CD4-positive, CD25-positive, alpha-beta regulatory T cell (primary cell): ENCODE measurements around the gene PITPNB. TPM values are rescaled to one million over a fixed set of nuclear protein-coding genes. Genes with fewer than 3 reads are reported as not detected.

Source experiments
- ATAC-seq, 2 donors: fragments of 150-1000 bp; cut with Tn5 transposase; one replicate each; pipeline ENCODE4 v1.10.0; 2021; ENCODE audit warnings: low read depth in 2 of 2, moderate number of reproducible peaks in 2 of 2, moderate library complexity in 1 of 2
- DNase-seq, 3 donors: peaks; one replicate each; pipeline versions ENCODE4 v3.0.0 to v3.0.0-alpha.2; 2012 to 2022; ENCODE audit warnings: mixed read lengths in 1 of 3
- H3K27ac ChIP-seq: one replicate; pipeline ENCODE4 v1.7.0; 2013; ENCODE audit warnings: mild to moderate bottlenecking, low read length; ENCODE audit not compliant: insufficient read depth, poor library complexity, severe bottlenecking
- H3K27me3 ChIP-seq: one replicate; pipeline ENCODE4 v1.7.0; 2013; ENCODE audit warnings: low read length; ENCODE audit not compliant: control insufficient read depth, insufficient read depth
- H3K36me3 ChIP-seq: one replicate; pipeline ENCODE4 v1.7.0; 2013; ENCODE audit warnings: mild to moderate bottlenecking, low read length, moderate library complexity; ENCODE audit not compliant: control insufficient read depth, insufficient read depth
- H3K4me1 ChIP-seq: 2 replicates; pipeline ENCODE4 v1.7.0; 2013; ENCODE audit warnings: mild to moderate bottlenecking, low read length; ENCODE audit not compliant: insufficient read depth, control insufficient read depth, poor library complexity, severe bottlenecking
- H3K4me3 ChIP-seq: one replicate; pipeline ENCODE4 v1.7.0; 2013; ENCODE audit warnings: low read depth, mild to moderate bottlenecking, low read length, moderate library complexity
- H3K9me3 ChIP-seq, 2 experiments: 1 replicate in 1 of 2; 2 replicates in 1 of 2; pipeline ENCODE4 v1.7.0; 2013; ENCODE audit warnings: low read length in 2 of 2, mild to moderate bottlenecking in 1 of 2, moderate library complexity in 1 of 2; ENCODE audit not compliant: control insufficient read depth in 2 of 2
- H3K27ac Mint-ChIP-seq, 3 donors: one replicate each; pipeline ENCODE4 v1.8.0; 2020 to 2022; ENCODE audit warnings: mild to moderate bottlenecking in 3 of 3, mixed read lengths in 3 of 3, moderate library complexity in 2 of 3
- H3K27me3 Mint-ChIP-seq: one replicate; pipeline ENCODE4 v1.8.0; 2022; ENCODE audit warnings: mild to moderate bottlenecking, mixed read lengths
- H3K36me3 Mint-ChIP-seq: one replicate; pipeline ENCODE4 v1.8.0; 2020; ENCODE audit warnings: mixed read lengths
- H3K4me1 Mint-ChIP-seq, 4 donors: one replicate each; pipeline ENCODE4 v1.8.0; 2020 to 2022; ENCODE audit warnings: mixed read lengths in 4 of 4, mild to moderate bottlenecking in 1 of 4
- H3K4me3 Mint-ChIP-seq, 4 donors: one replicate each; pipeline ENCODE4 v1.8.0; 2020 to 2022; ENCODE audit warnings: mild to moderate bottlenecking in 4 of 4, mixed read lengths in 4 of 4, moderate library complexity in 3 of 4
- H3K9me3 Mint-ChIP-seq, 7 donors: one replicate each; pipeline ENCODE4 v1.8.0; 2020 to 2022; ENCODE audit warnings: mixed read lengths in 7 of 7, mild to moderate bottlenecking in 3 of 7, moderate library complexity in 2 of 7
- polyA plus RNA-seq, 4 donors: library from polyadenylated mRNA; unstranded; fragments of 300-500 nt; fragmentation: Illumina TruSeq; gene quantifications; one replicate each; pipeline ENCODE4 v1.2.3, GENCODE V29; 2021
- total RNA-seq: library from RNA; stranded (reverse); gene quantifications from one replicate; pipeline ENCODE4 v1.2.3, GENCODE V29; 2022

The PITPNB gene
- total RNA-seq (69.3 TPM), polyA plus RNA-seq (10 to 100 TPM; 59.3 to 64.8 (median 62.2) TPM)

GRCh38 chr22:27919222-27919941 is at the start of gene PITPNB:
TSS of gene PITPNB (minus strand) at chr22:27919256. CDS start at chr22:27919191, 65 bp downstream.
- Mint-ChIP-seq H3K27ac (peak within 1 kb of the TSS; percentile 95 to 99 (median 98)), H3K27me3 (peaks cover 4% of the 10 kb centered on the region), H3K9me3 (no peaks in the 10 kb centered on the region), H3K36me3 (peaks cover 11% of the 10 kb centered on the region), H3K4me3 (peak within 1 kb of the TSS; percentile 95 to 99 (median 99)), H3K4me1 (peaks cover 51 to 77% (median 62%) of the 10 kb centered on the region in 4 donors)
- H3K4me1 ChIP-seq, result peaks cover 37% of the 10 kb centered on the region
- no peaks in the 10 kb centered on the region for H3K27me3 ChIP-seq
- H3K9me3 ChIP-seq, result no peaks in the 10 kb centered on the region
- peak within 1 kb of the TSS; percentile 97 for H3K27ac ChIP-seq
- DNase-seq (peak; percentile 98 to 99 (median 98)), ATAC-seq (peak; percentile 85 to 86)
- H3K4me3 ChIP-seq, result peak within 1 kb of the TSS; percentile 87
- H3K36me3 ChIP-seq, result peaks cover 12% of the 10 kb centered on the region

DNA sequence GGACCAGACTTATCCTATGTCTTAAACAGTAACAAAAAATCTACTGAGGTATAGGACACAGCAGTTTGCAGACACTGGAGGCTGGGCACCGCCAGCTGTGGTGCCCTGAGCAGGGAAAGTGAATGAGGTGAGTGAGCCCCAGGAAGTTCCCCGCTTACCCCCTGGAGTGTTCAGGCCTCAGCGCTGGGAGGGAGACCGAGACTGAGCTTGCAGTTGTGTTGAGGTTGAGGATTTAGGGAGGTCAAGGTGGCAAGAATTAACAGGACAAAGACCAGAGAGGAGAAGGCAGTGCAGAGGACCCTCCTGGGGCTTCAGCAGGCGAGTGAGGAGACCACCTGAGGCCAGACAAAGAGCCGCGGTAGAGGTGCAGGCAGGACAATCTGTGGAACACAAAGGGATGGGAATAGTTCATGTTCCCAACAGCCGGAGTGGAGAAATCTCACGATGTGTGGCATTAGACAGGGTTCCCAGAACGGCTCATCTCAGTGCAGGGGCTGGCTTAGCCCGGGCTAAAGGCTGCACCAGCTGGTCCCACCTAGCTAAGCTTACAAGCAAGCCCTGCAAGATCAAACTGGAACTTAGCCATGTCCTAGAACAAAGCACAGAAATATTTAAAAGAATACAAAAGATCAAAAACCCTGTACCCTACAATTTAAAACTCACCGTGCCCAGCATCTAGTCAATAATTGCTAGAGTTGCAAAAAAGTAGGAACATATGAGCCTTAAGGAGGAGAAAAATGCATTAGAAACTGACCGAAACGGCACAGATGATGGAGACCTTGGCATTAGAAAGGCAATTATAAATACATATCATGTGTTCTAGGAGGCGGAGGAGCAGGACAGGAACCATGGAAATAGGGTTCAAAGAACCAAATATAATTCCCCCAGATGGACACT is 47.4 kb upstream of the PITPNB start:
- Histone ChIP-seq H3K27ac (no peak overlapping the region), H3K4me3 (no peak overlapping the region), H3K9me3 (no peaks in the 10 kb centered on the region), H3K27me3 (no peaks in the 10 kb centered on the region), H3K4me1 (no peaks in the 10 kb centered on the region), H3K36me3 (no peaks in the 10 kb centered on the region)
- Mint-ChIP-seq H3K4me3 (no peak overlapping the region), H3K4me1 (peaks cover 0 to 4% (median 0%) of the 10 kb centered on the region in 4 donors), H3K27me3 (no peaks in the 10 kb centered on the region), H3K36me3 (peaks cover 26% of the 10 kb centered on the region), H3K27ac (peak overlapping the region in 1 of 3 donors; percentile 81), H3K9me3 (peaks cover 0 to 12% (median 0%) of the 10 kb centered on the region in 7 donors)
- no peak for ATAC-seq
- no peak for DNase-seq

DNA sequence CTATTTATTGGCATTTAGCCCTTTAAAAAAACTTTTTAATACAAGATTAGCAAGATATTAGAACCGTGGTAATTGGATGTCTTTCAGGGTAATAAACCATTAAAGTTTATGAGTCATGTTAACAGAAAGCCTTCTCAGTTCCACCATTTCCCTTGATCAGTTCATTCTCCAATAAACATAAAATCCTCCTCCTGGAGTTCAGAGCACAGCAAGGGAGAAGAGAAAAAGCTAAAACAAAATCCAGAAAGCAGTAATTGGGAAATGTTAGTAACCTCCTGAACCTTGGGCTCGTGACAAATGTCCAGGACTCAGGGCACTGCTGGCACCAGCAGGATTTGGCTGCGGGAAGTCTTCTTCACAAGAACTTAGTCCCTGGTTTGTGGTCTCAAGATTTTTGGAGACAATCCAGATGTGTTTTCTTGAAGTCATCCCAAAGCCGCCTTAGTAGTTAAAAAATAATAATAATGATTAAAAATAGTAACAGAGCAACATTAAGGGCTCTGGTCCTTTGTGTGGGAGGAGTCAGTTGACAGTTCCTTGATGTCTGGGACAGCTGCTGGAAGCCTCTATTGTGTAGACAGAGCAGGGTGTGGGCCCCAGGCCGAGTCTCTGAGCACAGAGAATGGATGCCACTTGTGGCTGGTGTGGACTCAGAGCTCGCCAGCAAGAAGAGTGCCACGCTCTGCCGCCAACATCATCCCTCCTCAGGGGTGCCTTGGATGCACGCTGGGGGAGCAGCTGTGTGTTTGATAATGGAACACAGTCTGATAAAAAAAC is 43.4 kb upstream of the PITPNB start:
- Mint-ChIP-seq H3K36me3 (peaks cover 19% of the 10 kb centered on the region), H3K27ac (no peak overlapping the region), H3K9me3 (no peaks in the 10 kb centered on the region), H3K27me3 (no peaks in the 10 kb centered on the region), H3K4me3 (no peak overlapping the region), H3K4me1 (peaks cover 0 to 2% (median under 1%) of the 10 kb centered on the region in 4 donors)
- no peak for DNase-seq
- Histone ChIP-seq H3K4me3 (no peak overlapping the region), H3K4me1 (no peaks in the 10 kb centered on the region), H3K36me3 (no peaks in the 10 kb centered on the region), H3K9me3 (no peaks in the 10 kb centered on the region), H3K27me3 (no peaks in the 10 kb centered on the region), H3K27ac (no peak overlapping the region)
- no peak for ATAC-seq

- Mint-ChIP-seq H3K27ac (no peak overlapping the region), H3K4me3 (no peak overlapping the region), H3K4me1 (peaks cover 0 to 4% (median 1%) of the 10 kb centered on the region in 4 donors), H3K36me3 (peaks cover 19% of the 10 kb centered on the region), H3K9me3 (no peaks in the 10 kb centered on the region), H3K27me3 (no peaks in the 10 kb centered on the region)
- H3K4me3 ChIP-seq, result no peak overlapping the region
- H3K27me3 ChIP-seq, result no peaks in the 10 kb centered on the region
- ATAC-seq (no peak), DNase-seq (no peak)
- no peaks in the 10 kb centered on the region for H3K36me3 ChIP-seq
- no peaks in the 10 kb centered on the region for H3K9me3 ChIP-seq
- no peaks in the 10 kb centered on the region for H3K4me1 ChIP-seq
- no peak overlapping the region for H3K27ac ChIP-seq
These were observed 42.6 kb upstream of the PITPNB start for GRCh38 chr22:27961680-27962079.

- ATAC-seq (no peak), DNase-seq (no peak)
- Histone ChIP-seq H3K27me3 (no peaks in the 10 kb centered on the region), H3K4me3 (no peak overlapping the region), H3K27ac (no peak overlapping the region), H3K9me3 (no peaks in the 10 kb centered on the region), H3K36me3 (no peaks in the 10 kb centered on the region), H3K4me1 (no peaks in the 10 kb centered on the region)
- Mint-ChIP-seq H3K36me3 (peaks cover 19% of the 10 kb centered on the region), H3K27me3 (no peaks in the 10 kb centered on the region), H3K9me3 (no peaks in the 10 kb centered on the region), H3K4me1 (peaks cover 0 to 4% (median 1%) of the 10 kb centered on the region in 4 donors), H3K27ac (no peak overlapping the region), H3K4me3 (no peak overlapping the region)
These were observed 42.1 kb upstream of the PITPNB start for GRCh38 chr22:27961182-27961581.

DNA sequence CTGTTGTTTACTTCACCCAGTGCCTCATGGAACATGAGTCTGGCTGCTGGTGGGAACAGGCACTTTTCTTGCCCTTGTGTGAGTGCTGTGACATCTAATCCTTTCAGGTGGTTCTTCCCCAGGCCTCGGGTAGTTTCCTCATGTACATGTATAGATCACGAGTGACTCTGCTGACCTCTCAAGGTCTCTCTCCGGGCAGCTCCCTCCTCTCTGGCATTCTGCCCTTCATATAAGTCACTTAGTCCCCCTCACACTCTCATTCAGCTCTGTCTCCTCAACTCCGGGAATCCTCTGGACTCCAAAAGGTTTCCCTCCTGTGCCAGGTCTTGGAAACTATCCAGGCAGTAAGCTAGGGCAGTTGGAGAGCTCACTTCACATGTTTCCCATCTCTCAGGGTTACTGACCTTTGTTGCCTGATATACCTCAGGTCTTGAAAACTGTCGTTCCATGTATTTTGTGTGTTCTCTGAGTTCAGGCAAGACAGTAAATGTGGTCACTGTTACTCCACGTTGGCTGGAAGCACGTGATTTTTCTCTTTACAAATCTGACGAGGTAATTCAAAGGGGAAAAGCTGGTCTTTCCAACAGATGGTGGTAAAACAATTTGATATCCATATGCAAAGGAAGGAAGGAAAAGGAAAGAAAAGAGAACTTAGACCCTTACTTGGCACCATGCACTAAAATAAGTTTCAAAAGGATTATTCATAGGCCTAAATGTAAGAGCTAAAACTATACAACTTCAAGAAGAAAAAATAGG is 40.5 kb upstream of the PITPNB start:
- Histone ChIP-seq H3K27ac (no peak overlapping the region), H3K27me3 (no peaks in the 10 kb centered on the region), H3K9me3 (no peaks in the 10 kb centered on the region), H3K4me3 (no peak overlapping the region), H3K36me3 (no peaks in the 10 kb centered on the region), H3K4me1 (no peaks in the 10 kb centered on the region)
- H3K4me3 Mint-ChIP-seq, result no peak overlapping the region
- H3K27me3 Mint-ChIP-seq, result no peaks in the 10 kb centered on the region
- peaks cover 13% of the 10 kb centered on the region for H3K36me3 Mint-ChIP-seq
- DNase-seq, result no peak
- H3K27ac Mint-ChIP-seq, result peak overlapping the region in 1 of 3 donors; percentile 22
- peaks cover 0 to 4% (median 0%) of the 10 kb centered on the region in 4 donors for H3K4me1 Mint-ChIP-seq
- ATAC-seq, result no peak
- no peaks in the 10 kb centered on the region for H3K9me3 Mint-ChIP-seq

DNA sequence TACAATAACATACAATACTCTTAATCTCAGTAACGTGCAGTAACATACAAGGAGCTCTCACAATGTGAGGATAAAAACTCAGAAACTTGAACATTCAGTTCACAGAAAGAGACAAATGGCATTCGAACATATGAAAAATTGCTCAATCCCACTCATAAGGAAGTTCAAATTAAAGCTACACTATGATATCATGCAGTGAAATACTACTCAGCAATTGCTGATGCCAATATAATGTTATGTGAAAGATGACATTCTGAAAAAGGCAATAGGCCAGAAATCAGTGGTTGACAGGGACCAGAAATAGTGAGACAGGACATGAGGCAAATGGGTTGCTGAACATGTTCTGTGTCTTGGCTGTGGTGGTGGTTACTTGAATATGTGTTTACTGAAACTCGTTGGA is 33.7 kb upstream of the PITPNB start:
- Histone ChIP-seq H3K9me3 (no peaks in the 10 kb centered on the region), H3K27me3 (no peaks in the 10 kb centered on the region), H3K4me3 (no peak overlapping the region), H3K36me3 (no peaks in the 10 kb centered on the region), H3K4me1 (no peaks in the 10 kb centered on the region), H3K27ac (no peak overlapping the region)
- H3K27me3 Mint-ChIP-seq, result no peaks in the 10 kb centered on the region
- H3K9me3 Mint-ChIP-seq, result no peaks in the 10 kb centered on the region
- H3K36me3 Mint-ChIP-seq, result peaks cover 11% of the 10 kb centered on the region
- H3K27ac Mint-ChIP-seq, result no peak overlapping the region
- ATAC-seq (no peak), DNase-seq (no peak)
- H3K4me1 Mint-ChIP-seq, result peaks cover 0 to 4% (median 0%) of the 10 kb centered on the region in 4 donors
- no peak overlapping the region for H3K4me3 Mint-ChIP-seq
